Neural cell (in vitro differentiated cells): Measurements from ENCODE around the gene SAMD14. TPM values are rescaled to one million over a fixed set of nuclear protein-coding genes. Genes with fewer than 3 reads are reported as not detected.

Experiments used
- H2AFZ ChIP-seq: fragments of 200-600, 300-800 bp; sonication (generic), shearing (Covaris generic); 2 replicates; pipeline ENCODE4 v1.6.0; 2014; ENCODE audit warnings: low read depth, mild to moderate bottlenecking, antibody characterized with exemption, low read length, moderate library complexity
- H3F3A ChIP-seq: fragments of 200-600 bp; shearing (Covaris generic); 2 replicates; pipeline ENCODE4 v1.6.1; 2016; ENCODE audit warnings: mild to moderate bottlenecking, moderate library complexity, mixed read lengths, antibody characterized with exemption, low read length; ENCODE audit not compliant: insufficient read depth, poor library complexity, severe bottlenecking
- H3K27ac ChIP-seq: fragments of 200-600, 300-800 bp; sonication (generic), shearing (Covaris generic); 2 replicates; pipeline ENCODE4 v1.5.1; 2014; ENCODE audit warnings: mild to moderate bottlenecking, low read length, moderate library complexity
- H3K27me3 ChIP-seq: fragments of 300-800, 200-600 bp; sonication (generic), shearing (Covaris generic); 2 replicates; pipeline ENCODE4 v1.6.0; 2014; ENCODE audit warnings: mild to moderate bottlenecking, low read depth, low read length, moderate library complexity; ENCODE audit not compliant: insufficient read depth
- H3K36me3 ChIP-seq: fragments of 300-800, 200-600 bp; sonication (generic), shearing (Covaris generic); 2 replicates; pipeline ENCODE4 v1.5.1; 2014; ENCODE audit warnings: mild to moderate bottlenecking, antibody characterized with exemption, low read length, moderate library complexity; ENCODE audit not compliant: insufficient read depth
- H3K4me2 ChIP-seq: fragments of 300-800, 200-600 bp; sonication (generic), shearing (Covaris generic); 2 replicates; pipeline ENCODE4 v1.6.0; 2014; ENCODE audit warnings: mild to moderate bottlenecking, low read length
- H3K4me3 ChIP-seq: fragments of 300-800, 200-600 bp; sonication (generic), shearing (Covaris generic); 2 replicates; pipeline ENCODE4 v1.5.1; 2014; ENCODE audit warnings: mild to moderate bottlenecking, low read length, moderate library complexity
- H3K79me2 ChIP-seq: fragments of 200-600 bp; shearing (Covaris generic); replicated peaks from 2 replicates; pipeline ENCODE4 v1.6.0; 2014; ENCODE audit warnings: mild to moderate bottlenecking, low read length, moderate library complexity; ENCODE audit not compliant: insufficient read depth
- H3K9ac ChIP-seq: fragments of 300-800, 200-600 bp; sonication (generic), shearing (Covaris generic); 2 replicates; pipeline ENCODE4 v1.6.1; 2016; ENCODE audit warnings: mild to moderate bottlenecking, low read length, mixed read lengths
- H3K9me2 ChIP-seq: fragments of 200-600 bp; shearing (Covaris generic); 2 replicates; pipeline ENCODE4 v1.6.1; 2016; ENCODE audit warnings: mild to moderate bottlenecking, low read length, mixed read lengths; ENCODE audit not compliant: insufficient read depth
- H3K9me3 ChIP-seq: fragments of 200-600, 300-800 bp; sonication (generic), shearing (Covaris generic); 2 replicates; pipeline ENCODE4 v1.6.1; 2016; ENCODE audit warnings: mild to moderate bottlenecking, mixed run types, low read length, moderate library complexity, mixed read lengths
- H4K20me1 ChIP-seq: fragments of 200-600 bp; shearing (Covaris generic); 2 replicates; pipeline ENCODE4 v1.6.1; 2016; ENCODE audit warnings: mild to moderate bottlenecking, mixed run types; ENCODE audit not compliant: insufficient read depth
- CTCF ChIP-seq: fragments of 450-650 bp; IDR thresholded peaks from 2 replicates; pipeline ENCODE4 v1.5.1; 2014; ENCODE audit warnings: antibody characterized with exemption, mild to moderate bottlenecking, moderate library complexity; ENCODE audit not compliant: poor library complexity, severe bottlenecking
- EP300 ChIP-seq: fragments of 450-650 bp; conservative IDR thresholded peaks from 2 replicates; pipeline ENCODE4 v1.6.1; 2014; ENCODE audit warnings: antibody characterized with exemption, mild to moderate bottlenecking, moderate library complexity; ENCODE audit not compliant: poor library complexity, severe bottlenecking
- EZH2 ChIP-seq: fragments of 200-600, 300-800 bp; shearing (Covaris generic), sonication (generic); IDR thresholded peaks from 2 replicates; pipeline ENCODE4 v1.6.1; 2014; ENCODE audit warnings: antibody characterized with exemption, low read length, borderline replicate concordance, mild to moderate bottlenecking; ENCODE audit not compliant: insufficient read depth, poor library complexity, severe bottlenecking
- MXI1 ChIP-seq: fragments of 450-650 bp; conservative IDR thresholded peaks from 2 replicates; pipeline ENCODE4 v1.6.1; 2014; ENCODE audit warnings: antibody characterized with exemption, mild to moderate bottlenecking; ENCODE audit not compliant: poor library complexity, severe bottlenecking
- POLR2AphosphoS5 ChIP-seq: IDR thresholded peaks from 2 replicates; pipeline ENCODE4 v1.6.1; 2012
- RAD21 ChIP-seq: fragments of 450-650 bp; conservative IDR thresholded peaks from 2 replicates; pipeline ENCODE4 v1.6.1; 2014; ENCODE audit warnings: antibody characterized with exemption, mild to moderate bottlenecking, moderate library complexity
- REST ChIP-seq: IDR thresholded peaks from 2 replicates; pipeline ENCODE4 v1.6.1; 2012; ENCODE audit warnings: borderline replicate concordance
- SMC3 ChIP-seq: fragments of 450-650 bp; conservative IDR thresholded peaks from 2 replicates; pipeline ENCODE4 v1.6.1; 2014; ENCODE audit warnings: antibody characterized with exemption, mild to moderate bottlenecking, moderate library complexity; ENCODE audit not compliant: poor library complexity
- TAF1 ChIP-seq: IDR thresholded peaks from 2 replicates; pipeline ENCODE4 v1.6.1; 2012; ENCODE audit warnings: low read depth
- polyA plus RNA-seq: library from polyadenylated mRNA; depleted of rRNA; stranded (reverse); fragments of >200 nt; gene quantifications from 2 replicates; pipeline ENCODE4 v1.2.3, GENCODE V29; 2014

The SAMD14 gene
- polyA plus RNA-seq, 1 donor from 2014 or later, result 105 TPM

- Histone ChIP-seq H3K9me3 (no peaks in the 10 kb centered on the region), H3F3A (no peaks in the 10 kb centered on the region), H3K27ac (no peak overlapping the region), H3K79me2 (no peaks in the 10 kb centered on the region), H3K9ac (no peak overlapping the region), H4K20me1 (no peaks in the 10 kb centered on the region), H3K9me2 (no peaks in the 10 kb centered on the region), H3K36me3 (no peaks in the 10 kb centered on the region), H3K27me3 (no peaks in the 10 kb centered on the region), H3K4me3 (no peak overlapping the region), H3K4me2 (no peak overlapping the region), H2AFZ (no peak overlapping the region)
- TF ChIP-seq REST, result no peak
- TF ChIP-seq CTCF, result no peak
- TF ChIP-seq MXI1, result no peak
- no peak for TF ChIP-seq SMC3
- no peak for TF ChIP-seq RAD21
- TF ChIP-seq POLR2AphosphoS5, result no peak
- TF ChIP-seq EZH2, result no peak
These were observed 41.6 kb upstream of the SAMD14 start for GRCh38 chr17:50171371-50172071.

GRCh38 chr17:50170662-50171370, 40.9 kb upstream of the SAMD14 start:
- Histone ChIP-seq H3K4me2 (no peak overlapping the region), H4K20me1 (no peaks in the 10 kb centered on the region), H3K4me3 (no peak overlapping the region), H3K9me3 (no peaks in the 10 kb centered on the region), H3K36me3 (no peaks in the 10 kb centered on the region), H3K27me3 (no peaks in the 10 kb centered on the region), H3K79me2 (no peaks in the 10 kb centered on the region), H3K9me2 (no peaks in the 10 kb centered on the region), H3K27ac (no peak overlapping the region), H3F3A (no peaks in the 10 kb centered on the region), H2AFZ (no peak overlapping the region), H3K9ac (no peak overlapping the region)
- TF ChIP-seq EP300, result no peak
- no peak for TF ChIP-seq POLR2AphosphoS5
- no peak for TF ChIP-seq EZH2
- no peak for TF ChIP-seq TAF1
- TF ChIP-seq MXI1, result no peak
- no peak for TF ChIP-seq REST
